SK-N-SH (cell line): ENCODE data around the gene HPCAL4. TPM values are rescaled to one million over a fixed set of nuclear protein-coding genes. Genes with fewer than 3 reads are reported as not detected.

Experiments
- CTCF ChIA-PET: fragments of 300-600, 350-600 bp; formaldehyde crosslinking; extraction: SDS; loops from one replicate; lab custom pipeline; 2021; lab: Yijun Ruan, JAX
- POLR2A ChIA-PET: fragments of 350-600 bp; sonication (Branson Sonifier 250); formaldehyde crosslinking; extraction: SDS; loops from one replicate; lab custom pipeline; 2020; ENCODE audit warnings: antibody characterized with exemption, inconsistent platforms; lab: Yijun Ruan, JAX
- DNase-seq: peaks from one replicate; pipeline ENCODE4 v3.0.0; 2012
- H2AFZ ChIP-seq: fragments of 200-600 bp; sonication (generic); 2 replicates; pipeline ENCODE4 v1.8.1; 2016; ENCODE audit warnings: antibody characterized with exemption, mild to moderate bottlenecking, low read depth
- H3F3A ChIP-seq: fragments of 200-600 bp; sonication (generic); replicated peaks from 2 replicates; pipeline ENCODE3; 2016; ENCODE audit warnings: antibody characterized with exemption, mild to moderate bottlenecking; ENCODE audit not compliant: insufficient read depth
- H3K27ac ChIP-seq, 2 experiments: fragments of 200-500 bp in 1 of 2; fragments of 200-600 bp in 1 of 2; sonication (Bioruptor generic) in 1 of 2; sonication (generic), shearing (Covaris generic) in 1 of 2; 2 replicates each; pipeline versions ENCODE4 v1.5.1 to v1.6.1; 2014 to 2016; ENCODE audit warnings: low read depth in 2 of 2, inconsistent platforms in 1 of 2, low read length in 1 of 2, mild to moderate bottlenecking in 1 of 2, mixed read lengths in 1 of 2
- H3K27me3 ChIP-seq: fragments of 200-600 bp; sonication (generic), shearing (Covaris generic); 2 replicates; pipeline ENCODE4 v1.6.1; 2016; ENCODE audit warnings: mixed run types; ENCODE audit not compliant: insufficient read depth
- H3K36me3 ChIP-seq, 2 experiments: fragments of 200-500 bp in 1 of 2; fragments of 200-600 bp in 1 of 2; sonication (Bioruptor generic) in 1 of 2; sonication (generic) in 1 of 2; replicated peaks in 1 of 2; 2 replicates each; pipeline versions ENCODE3 to v1.5.1; 2014 to 2016; ENCODE audit warnings: low read length in 1 of 2, mild to moderate bottlenecking in 1 of 2; ENCODE audit not compliant: insufficient read depth in 2 of 2, control insufficient read depth in 1 of 2
- H3K4me1 ChIP-seq, 2 experiments: fragments of 200-500 bp in 1 of 2; fragments of 200-600 bp in 1 of 2; sonication (Bioruptor generic) in 1 of 2; sonication (generic), shearing (Covaris generic) in 1 of 2; 2 replicates each; pipeline versions ENCODE4 v1.5.1 to v1.6.1; 2014 to 2016; ENCODE audit warnings: low read depth in 1 of 2, low read length in 1 of 2, mixed run types in 1 of 2; ENCODE audit not compliant: insufficient read depth in 2 of 2, control insufficient read depth in 1 of 2
- H3K4me2 ChIP-seq: fragments of 200-600 bp; sonication (generic), shearing (Covaris generic); 2 replicates; pipeline ENCODE4 v1.6.1; 2017; ENCODE audit warnings: mixed run types
- H3K4me3 ChIP-seq, 2 experiments: fragments of 200-500 bp in 1 of 2; fragments of 200-600 bp in 1 of 2; sonication (Bioruptor generic) in 1 of 2; sonication (generic), shearing (Covaris generic) in 1 of 2; 2 replicates each; pipeline versions ENCODE4 v1.5.1 to v1.8.1; 2014 to 2016; ENCODE audit warnings: low read depth in 2 of 2, inconsistent platforms in 1 of 2, low read length in 1 of 2, mild to moderate bottlenecking in 1 of 2, mixed read lengths in 1 of 2, moderate library complexity in 1 of 2
- H3K79me2 ChIP-seq: fragments of 200-600 bp; sonication (generic); 2 replicates; pipeline ENCODE4 v1.8.1; 2017; ENCODE audit warnings: mild to moderate bottlenecking; ENCODE audit not compliant: insufficient read depth
- H3K9ac ChIP-seq: fragments of 200-600 bp; sonication (generic); 2 replicates; pipeline ENCODE4 v1.6.1; 2017; ENCODE audit warnings: mixed run types
- H3K9me2 ChIP-seq: fragments of 200-600 bp; sonication (generic); 2 replicates; pipeline ENCODE4 v1.6.1; 2017; ENCODE audit warnings: mixed run types
- H3K9me3 ChIP-seq: fragments of 200-600 bp; sonication (generic); 2 replicates; pipeline ENCODE4 v1.6.1; 2017; ENCODE audit warnings: mixed run types, mild to moderate bottlenecking, moderate library complexity
- H4K20me1 ChIP-seq: fragments of 200-600 bp; sonication (generic); 2 replicates; pipeline ENCODE4 v1.6.1; 2017; ENCODE audit warnings: mild to moderate bottlenecking, mixed run types; ENCODE audit not compliant: insufficient read depth
- EP300 ChIP-seq, 2 experiments: IDR thresholded peaks; 2 replicates each; pipeline versions ENCODE4 v1.4.0 to v1.6.1; 2012; ENCODE audit warnings: borderline replicate concordance in 1 of 2, low read depth in 1 of 2, low read length in 1 of 2
- FOXJ3 ChIP-seq: sonication (generic); formaldehyde crosslinking; IDR thresholded peaks from 2 replicates; pipeline ENCODE4 v1.5.1; 2020; ENCODE audit warnings: mild to moderate bottlenecking, missing genetic modification reagents
- FOXM1 ChIP-seq: IDR thresholded peaks from 2 replicates; pipeline ENCODE4 v1.4.0; 2012; ENCODE audit warnings: low read depth, mild to moderate bottlenecking
- GATA2 ChIP-seq: sonication (generic); formaldehyde crosslinking; IDR thresholded peaks from 2 replicates; pipeline ENCODE4 v1.5.0; 2020; ENCODE audit warnings: mild to moderate bottlenecking, missing genetic modification reagents
- NFIC ChIP-seq: IDR thresholded peaks from 2 replicates; pipeline ENCODE4 v1.4.0; 2012; ENCODE audit warnings: borderline replicate concordance
- RCOR1 ChIP-seq: fragments of 150-350 bp; IDR thresholded peaks from 2 replicates; pipeline ENCODE4 v1.6.1; 2017; ENCODE audit warnings: antibody characterized with exemption, low read length
- YY1 ChIP-seq: IDR thresholded peaks from 2 replicates; pipeline ENCODE4 v1.4.0; 2012; ENCODE audit warnings: low read depth, mild to moderate bottlenecking
- WGBS: methylation state at CpG from one replicate; pipeline ENCODE4 v1.1.6; 2017; ENCODE audit warnings: low lambda C conversion rate; 5-methylcytosine and 5-hydroxymethylcytosine counted together
- polyA plus RNA-seq, 3 experiments: library from polyadenylated mRNA; depleted of rRNA; stranded (reverse); fragments of >200 nt; gene quantifications; 2 replicates each; pipeline ENCODE4 v1.2.3, GENCODE V29; 2012
- TF ChIP-seq, protein P1 (sequence below): IDR thresholded peaks from 2 replicates; pipeline ENCODE4 v1.4.0; 2012; ENCODE audit warnings: low read depth, borderline replicate concordance
- TF ChIP-seq, protein P2 (sequence below): IDR thresholded peaks from 2 replicates; pipeline ENCODE4; 2012
- TF ChIP-seq, protein P3 (sequence below): IDR thresholded peaks from 2 replicates; pipeline ENCODE4 v1.4.0; 2012; ENCODE audit warnings: low read depth

Gene HPCAL4
- polyA plus RNA-seq, 1 of the 3 experiments (the other 2 are of a cell fraction): 0.15 TPM

DNA sequence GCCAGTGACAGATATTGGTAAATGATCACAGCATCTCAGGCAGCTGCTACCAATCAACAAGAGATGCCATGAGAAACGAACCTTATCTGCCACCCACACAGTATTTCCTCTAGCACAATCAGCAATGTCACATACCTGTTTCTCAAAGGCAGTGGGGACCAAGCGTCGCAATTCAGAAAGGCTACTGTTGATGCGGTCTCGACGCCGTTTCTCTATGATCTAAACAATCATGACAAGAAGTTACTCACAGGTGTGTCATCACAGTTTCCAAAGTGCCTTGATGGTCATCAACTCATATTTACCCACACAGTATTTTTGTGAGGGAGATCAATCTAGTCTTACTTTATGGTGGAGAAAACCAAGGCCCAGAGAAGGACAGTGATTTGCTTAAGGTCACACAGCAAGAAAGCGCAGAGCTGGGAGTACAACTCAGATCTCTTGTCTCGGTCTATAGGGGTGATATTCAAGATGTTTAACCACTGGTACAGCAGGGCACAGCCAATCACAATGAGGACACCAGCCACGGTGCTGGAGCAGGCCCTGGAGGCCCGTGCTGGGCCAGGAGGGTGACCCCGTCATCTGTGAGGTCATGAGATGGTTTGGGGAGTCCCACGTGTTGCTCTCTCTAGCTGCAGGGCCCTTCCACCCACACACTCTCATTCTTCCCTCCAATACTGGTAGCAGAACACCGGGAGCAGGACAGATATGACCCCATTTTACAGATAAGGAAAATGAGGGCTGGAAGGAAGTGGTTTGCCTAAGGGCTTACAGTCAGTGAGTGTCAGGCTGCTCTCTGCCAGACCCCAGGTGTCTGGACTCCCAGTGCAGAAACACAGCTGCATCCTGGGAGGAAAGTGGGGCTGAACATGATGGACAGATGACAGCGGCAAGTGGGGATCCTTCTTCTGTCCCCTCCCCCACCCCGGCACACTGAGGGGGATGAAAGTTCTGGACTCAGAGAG, 59.6 kb downstream of the HPCAL4 start:
- Histone ChIP-seq H3K4me3 (no peak overlapping the region), H2AFZ (no peak overlapping the region), H3K79me2 (no peaks in the 10 kb centered on the region), H3K36me3 (no peaks in the 10 kb centered on the region), H3K4me2 (no peak overlapping the region), H4K20me1 (no peaks in the 10 kb centered on the region), H3K27ac (peak overlapping the region in 1 of 2 experiments; percentile 55; a peak in 2 of 4 replicates), H3F3A (no peaks in the 10 kb centered on the region), H3K27me3 (no peaks in the 10 kb centered on the region; the same call in 1 of the 2 replicates), H3K9ac (no peak overlapping the region), H3K9me3 (no peaks in the 10 kb centered on the region), H3K4me1 (peaks cover 0 to 12% of the 10 kb centered on the region in 2 experiments; a peak in 1 of 4 replicates), H3K9me2 (no peaks in the 10 kb centered on the region)
- peak in 1 of 2 experiments; percentile 22; a peak in 1 of 4 replicates for TF ChIP-seq EP300 (IDR thresholded peaks at IDR 0.05; ENCODE audit: borderline replicate concordance in 1 of 2, low read depth in 1 of 2, low read length in 1 of 2)
- TF ChIP-seq, protein P1, sequence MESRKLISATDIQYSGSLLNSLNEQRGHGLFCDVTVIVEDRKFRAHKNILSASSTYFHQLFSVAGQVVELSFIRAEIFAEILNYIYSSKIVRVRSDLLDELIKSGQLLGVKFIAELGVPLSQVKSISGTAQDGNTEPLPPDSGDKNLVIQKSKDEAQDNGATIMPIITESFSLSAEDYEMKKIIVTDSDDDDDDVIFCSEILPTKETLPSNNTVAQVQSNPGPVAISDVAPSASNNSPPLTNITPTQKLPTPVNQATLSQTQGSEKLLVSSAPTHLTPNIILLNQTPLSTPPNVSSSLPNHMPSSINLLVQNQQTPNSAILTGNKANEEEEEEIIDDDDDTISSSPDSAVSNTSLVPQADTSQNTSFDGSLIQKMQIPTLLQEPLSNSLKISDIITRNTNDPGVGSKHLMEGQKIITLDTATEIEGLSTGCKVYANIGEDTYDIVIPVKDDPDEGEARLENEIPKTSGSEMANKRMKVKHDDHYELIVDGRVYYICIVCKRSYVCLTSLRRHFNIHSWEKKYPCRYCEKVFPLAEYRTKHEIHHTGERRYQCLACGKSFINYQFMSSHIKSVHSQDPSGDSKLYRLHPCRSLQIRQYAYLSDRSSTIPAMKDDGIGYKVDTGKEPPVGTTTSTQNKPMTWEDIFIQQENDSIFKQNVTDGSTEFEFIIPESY: no peak
- TF ChIP-seq RCOR1: peak; percentile 28; the same call in 1 of the 2 replicates
- DNase-seq: peak; percentile 72
- 76% methylated on average over 13 of the region's 16 CpGs for WGBS
- POLR2A ChIA-PET: interaction anchor here (1.3 kb wide), 1 partner anchor 24 kb away, joined by 4 read pairs; no protein-coding TSS in a partner anchor
- CTCF ChIA-PET: interaction anchor here (1.0 to 3.4 kb wide), 6 partner anchors 9 to 27 kb away, joined by 3 to 17 read pairs (median 4); no protein-coding TSS in a partner anchor

DNA sequence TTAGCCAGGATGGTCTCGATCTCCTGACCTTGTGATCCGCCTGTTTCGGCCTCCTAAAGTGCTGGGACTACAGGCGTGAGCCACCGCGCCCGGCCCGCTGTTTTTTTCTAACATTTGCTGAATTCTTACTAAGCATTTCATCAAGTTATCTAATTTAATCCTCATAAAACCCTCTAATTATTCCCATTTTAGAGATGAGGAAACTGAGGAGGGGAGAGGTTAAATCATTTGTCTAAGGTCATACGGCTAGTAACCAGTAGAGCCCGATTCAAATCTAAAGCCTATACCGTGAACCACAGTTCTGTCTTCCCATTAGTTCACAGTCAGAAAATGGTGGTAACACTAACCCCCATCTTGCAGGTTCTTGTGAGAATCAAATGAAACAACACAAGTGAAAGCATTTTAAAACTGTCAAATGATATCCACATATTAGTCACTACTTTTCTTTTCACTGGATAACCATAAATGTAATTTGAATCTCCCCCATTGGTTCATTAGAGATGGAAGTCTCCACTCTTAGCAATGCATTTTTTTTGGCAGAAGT, 62.4 kb downstream of the HPCAL4 start:
- Histone ChIP-seq H2AFZ (no peak overlapping the region), H3K9me2 (no peaks in the 10 kb centered on the region), H3K27ac (no peak overlapping the region), H3K9ac (no peak overlapping the region), H4K20me1 (no peaks in the 10 kb centered on the region), H3K9me3 (no peaks in the 10 kb centered on the region), H3K4me2 (no peak overlapping the region), H3K36me3 (no peaks in the 10 kb centered on the region), H3K4me3 (no peak overlapping the region), H3F3A (no peaks in the 10 kb centered on the region), H3K79me2 (no peaks in the 10 kb centered on the region), H3K4me1 (peaks cover 0 to 30% of the 10 kb centered on the region in 2 experiments; a peak in 1 of 4 replicates), H3K27me3 (peaks cover 4% of the 10 kb centered on the region)
- WGBS: 92% methylated on average over 11 of the region's 11 CpGs
- ChIA-PET POLR2A (no interaction called here), CTCF (interaction anchor here (1.2 kb wide), 1 partner anchor 23 kb away, joined by 4 read pairs; no protein-coding TSS in a partner anchor)
- no peak for TF ChIP-seq NFIC
- no peak for TF ChIP-seq FOXJ3 (CRISPR knock-in tag)
- no peak for TF ChIP-seq YY1
- no peak for TF ChIP-seq FOXM1
- TF ChIP-seq, protein P2, sequence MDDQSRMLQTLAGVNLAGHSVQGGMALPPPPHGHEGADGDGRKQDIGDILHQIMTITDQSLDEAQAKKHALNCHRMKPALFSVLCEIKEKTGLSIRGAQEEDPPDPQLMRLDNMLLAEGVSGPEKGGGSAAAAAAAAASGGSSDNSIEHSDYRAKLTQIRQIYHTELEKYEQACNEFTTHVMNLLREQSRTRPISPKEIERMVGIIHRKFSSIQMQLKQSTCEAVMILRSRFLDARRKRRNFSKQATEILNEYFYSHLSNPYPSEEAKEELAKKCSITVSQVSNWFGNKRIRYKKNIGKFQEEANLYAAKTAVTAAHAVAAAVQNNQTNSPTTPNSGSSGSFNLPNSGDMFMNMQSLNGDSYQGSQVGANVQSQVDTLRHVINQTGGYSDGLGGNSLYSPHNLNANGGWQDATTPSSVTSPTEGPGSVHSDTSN: no peak
- TF ChIP-seq, protein P1: no peak
- no peak for TF ChIP-seq GATA2
- TF ChIP-seq, protein P3, sequence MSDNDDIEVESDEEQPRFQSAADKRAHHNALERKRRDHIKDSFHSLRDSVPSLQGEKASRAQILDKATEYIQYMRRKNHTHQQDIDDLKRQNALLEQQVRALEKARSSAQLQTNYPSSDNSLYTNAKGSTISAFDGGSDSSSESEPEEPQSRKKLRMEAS: no peak
- DNase-seq: no peak
